ENCODE results near the gene TSPEAR.

- TF ChIP-seq RAD21 (IDR thresholded peaks at IDR 0.05; ENCODE audit: low read length) (no peak), CHD2 (IDR thresholded peaks at IDR 0.05; ENCODE audit: low read length, partially characterized antibody) (no peak), USF1 (IDR thresholded peaks at IDR 0.05; ENCODE audit: borderline replicate concordance, low read depth) (no peak), EZH2phosphoT487 (IDR thresholded peaks at IDR 0.05; ENCODE audit: borderline replicate concordance, low read depth) (no peak), CTCF (IDR thresholded peaks at IDR 0.05) (no peak), EP300 (IDR thresholded peaks at IDR 0.05; ENCODE audit: borderline replicate concordance in 1 of 2, low read depth in 1 of 2, low read length in 1 of 2) (no peak), REST (IDR thresholded peaks at IDR 0.05; ENCODE audit: low read depth, low read length) (no peak), PBX3 (IDR thresholded peaks at IDR 0.05) (no peak), SIN3A (IDR thresholded peaks at IDR 0.05; ENCODE audit: borderline replicate concordance, low read depth, low read length) (no peak)
Observed at GRCh38 chr21:44473915-44474555, 237.3 kb downstream of the TSPEAR start.

Measured in SK-N-SH (cell line).